ENCODE data around the gene BAIAP3.

DNA sequence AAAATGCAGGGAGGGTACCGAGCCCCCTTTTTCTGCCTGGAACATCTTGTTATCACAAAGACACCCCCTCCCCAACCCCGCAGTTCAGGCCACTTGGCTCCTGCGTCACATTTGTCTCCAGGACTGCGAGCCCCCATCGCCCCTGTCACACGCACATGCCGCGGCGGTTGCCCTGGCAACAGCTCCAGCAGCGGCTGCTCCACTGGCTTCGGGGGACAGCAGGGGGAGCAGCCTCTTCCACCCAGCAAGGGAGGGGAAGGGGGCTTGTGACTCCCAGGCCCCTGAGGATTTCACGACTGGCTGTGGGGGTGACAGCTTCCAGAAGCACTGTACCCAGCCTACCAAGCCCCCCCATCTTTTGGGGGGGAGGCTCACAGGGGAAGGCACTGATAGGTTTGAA, 2.6 kb downstream of the BAIAP3 start:
- no peak for TF ChIP-seq POLR2A (IDR thresholded peaks at IDR 0.05)
- TF ChIP-seq, protein P1, sequence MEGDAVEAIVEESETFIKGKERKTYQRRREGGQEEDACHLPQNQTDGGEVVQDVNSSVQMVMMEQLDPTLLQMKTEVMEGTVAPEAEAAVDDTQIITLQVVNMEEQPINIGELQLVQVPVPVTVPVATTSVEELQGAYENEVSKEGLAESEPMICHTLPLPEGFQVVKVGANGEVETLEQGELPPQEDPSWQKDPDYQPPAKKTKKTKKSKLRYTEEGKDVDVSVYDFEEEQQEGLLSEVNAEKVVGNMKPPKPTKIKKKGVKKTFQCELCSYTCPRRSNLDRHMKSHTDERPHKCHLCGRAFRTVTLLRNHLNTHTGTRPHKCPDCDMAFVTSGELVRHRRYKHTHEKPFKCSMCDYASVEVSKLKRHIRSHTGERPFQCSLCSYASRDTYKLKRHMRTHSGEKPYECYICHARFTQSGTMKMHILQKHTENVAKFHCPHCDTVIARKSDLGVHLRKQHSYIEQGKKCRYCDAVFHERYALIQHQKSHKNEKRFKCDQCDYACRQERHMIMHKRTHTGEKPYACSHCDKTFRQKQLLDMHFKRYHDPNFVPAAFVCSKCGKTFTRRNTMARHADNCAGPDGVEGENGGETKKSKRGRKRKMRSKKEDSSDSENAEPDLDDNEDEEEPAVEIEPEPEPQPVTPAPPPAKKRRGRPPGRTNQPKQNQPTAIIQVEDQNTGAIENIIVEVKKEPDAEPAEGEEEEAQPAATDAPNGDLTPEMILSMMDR (IDR thresholded peaks at IDR 0.05), result no peak

All from Peyer's patch (tissue), 4 donors.